GM18517 (cell line): ENCODE results near the gene FYB2.

Experiments used
- ATAC-seq: cut with Tn5 transposase; IDR thresholded peaks from one replicate; pipeline ENCODE4 v1.9.1; 2021; ENCODE audit warnings: mild to moderate bottlenecking, moderate library complexity; ENCODE audit not compliant: unreplicated experiment

Gene FYB2, protein sequence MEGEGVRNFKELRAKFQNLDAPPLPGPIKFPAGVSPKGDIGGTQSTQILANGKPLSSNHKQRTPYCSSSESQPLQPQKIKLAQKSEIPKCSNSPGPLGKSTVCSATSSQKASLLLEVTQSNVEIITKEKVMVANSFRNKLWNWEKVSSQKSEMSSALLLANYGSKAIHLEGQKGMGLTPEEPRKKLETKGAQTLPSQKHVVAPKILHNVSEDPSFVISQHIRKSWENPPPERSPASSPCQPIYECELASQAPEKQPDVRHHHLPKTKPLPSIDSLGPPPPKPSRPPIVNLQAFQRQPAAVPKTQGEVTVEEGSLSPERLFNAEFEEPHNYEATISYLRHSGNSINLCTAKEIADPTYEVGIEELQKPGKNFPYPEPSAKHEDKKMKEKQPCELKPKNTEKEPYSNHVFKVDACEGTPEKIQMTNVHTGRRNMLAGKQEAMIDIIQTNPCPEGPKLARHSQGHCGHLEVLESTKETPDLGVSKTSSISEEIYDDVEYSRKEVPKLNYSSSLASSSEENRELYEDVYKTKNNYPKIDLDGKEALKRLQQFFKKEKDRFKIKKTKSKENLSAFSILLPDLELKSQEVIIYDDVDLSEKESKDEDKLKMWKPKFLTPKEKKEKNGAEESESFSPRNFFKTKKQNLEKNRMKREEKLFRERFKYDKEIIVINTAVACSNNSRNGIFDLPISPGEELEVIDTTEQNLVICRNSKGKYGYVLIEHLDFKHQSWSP

DNA sequence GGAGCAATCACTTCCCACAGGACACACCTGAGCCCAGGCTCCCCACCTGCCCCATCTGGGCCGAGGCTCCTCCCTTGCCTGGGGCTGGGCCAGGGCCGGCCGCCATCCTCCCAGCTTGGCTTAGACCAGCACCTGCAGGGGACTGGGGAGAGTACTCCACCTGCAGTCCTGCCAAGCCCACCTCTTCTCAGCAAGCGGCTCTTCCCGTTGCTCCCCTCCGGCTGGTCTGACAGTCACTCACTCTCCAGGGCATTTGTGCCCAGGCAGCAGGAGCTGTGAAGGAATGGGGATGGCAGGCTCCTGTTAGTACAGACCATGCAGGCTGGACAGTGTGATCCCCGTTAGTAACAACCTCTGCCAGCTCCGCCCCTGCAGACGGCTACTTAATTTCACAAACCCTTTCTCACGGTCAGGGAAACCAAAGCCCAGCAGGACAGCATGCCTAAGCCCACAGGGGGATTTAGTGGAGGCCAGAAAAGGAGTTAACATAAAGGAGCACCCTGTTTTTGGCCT, at the start of gene FYB2:
Gene FYB2, minus strand, starts transcription at position 18 of the 513 bp plus-strand sequence. CDS start 114 bp downstream, outside the sequence.
- no peak for ATAC-seq

DNA sequence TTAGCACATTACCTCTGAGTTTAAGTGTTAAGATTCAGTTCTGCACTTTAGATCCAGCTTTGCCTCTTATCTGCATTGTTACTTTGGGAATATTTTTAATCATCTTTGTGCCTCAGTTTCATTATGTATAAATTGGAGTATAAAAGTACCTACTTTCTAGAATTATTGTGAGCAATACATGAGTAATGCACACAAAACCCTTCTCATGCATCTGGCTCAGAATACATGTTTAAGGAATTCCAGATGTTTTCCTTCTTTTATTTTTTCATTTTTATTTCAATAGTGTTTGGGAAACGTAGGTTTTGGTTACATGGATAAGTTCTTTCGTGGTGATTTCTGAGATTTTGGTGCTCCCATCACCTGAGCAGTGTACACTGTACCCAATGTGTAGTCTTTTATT, 49.6 kb upstream of the FYB2 start:
- ATAC-seq = no peak

DNA sequence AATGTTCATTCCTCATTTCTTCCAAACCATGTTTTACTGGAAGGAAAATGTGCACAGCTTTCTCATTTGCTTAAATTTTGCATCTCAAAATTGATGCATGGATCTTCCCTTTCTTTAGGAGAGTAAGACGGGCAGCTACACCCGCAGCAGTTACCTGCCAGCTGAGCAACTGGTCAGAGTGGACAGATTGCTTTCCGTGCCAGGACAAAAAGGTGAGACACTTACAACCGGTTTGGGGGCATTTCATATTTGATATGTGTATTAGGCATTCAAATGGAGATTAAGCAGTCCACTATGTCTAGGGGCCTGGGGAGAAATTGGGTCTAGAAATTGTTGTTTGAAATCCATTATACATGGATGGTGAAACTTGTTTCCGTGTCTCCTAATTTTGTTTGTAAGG, 48.3 kb upstream of the FYB2 start:
- no peak for ATAC-seq

DNA sequence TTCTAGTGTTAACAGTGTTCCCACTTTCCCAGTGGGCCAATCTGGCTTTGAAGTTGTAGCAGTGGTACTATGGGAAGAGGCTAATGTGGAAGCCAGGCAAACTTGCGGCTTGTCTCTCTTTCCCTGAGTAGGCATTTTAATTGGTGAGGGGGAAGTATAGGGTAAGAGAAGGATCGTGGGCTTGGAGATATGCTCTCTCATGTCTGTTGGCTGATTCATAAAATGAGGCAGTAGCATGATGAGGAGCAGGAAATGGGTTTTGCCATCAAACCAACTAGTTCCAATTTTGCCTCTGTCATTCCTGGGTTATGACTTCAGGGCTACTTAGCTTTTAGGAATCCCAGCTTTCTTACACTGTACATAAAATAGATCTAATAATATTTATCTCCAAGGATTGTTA, 47.5 kb upstream of the FYB2 start:
- ATAC-seq = no peak

DNA sequence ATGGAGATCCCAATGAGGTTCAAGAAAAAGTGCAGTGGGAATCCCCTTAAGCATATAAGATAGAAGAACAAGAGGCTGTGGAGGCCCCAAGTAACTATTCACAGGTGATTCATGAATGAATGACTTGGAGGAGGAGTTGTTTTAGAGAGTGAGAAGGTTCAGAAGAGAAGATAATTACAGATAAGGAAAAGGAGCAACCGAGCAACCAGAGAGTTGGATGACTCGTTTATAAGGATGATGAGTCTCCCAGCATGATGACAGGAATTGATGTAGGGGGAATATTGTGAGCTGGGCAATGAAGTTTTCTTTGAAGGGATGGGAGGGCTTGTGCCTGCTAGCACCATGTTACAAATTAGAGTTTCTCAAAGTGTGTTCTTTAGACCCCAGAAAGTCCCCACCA, 45.2 kb upstream of the FYB2 start:
- ATAC-seq = no peak

DNA sequence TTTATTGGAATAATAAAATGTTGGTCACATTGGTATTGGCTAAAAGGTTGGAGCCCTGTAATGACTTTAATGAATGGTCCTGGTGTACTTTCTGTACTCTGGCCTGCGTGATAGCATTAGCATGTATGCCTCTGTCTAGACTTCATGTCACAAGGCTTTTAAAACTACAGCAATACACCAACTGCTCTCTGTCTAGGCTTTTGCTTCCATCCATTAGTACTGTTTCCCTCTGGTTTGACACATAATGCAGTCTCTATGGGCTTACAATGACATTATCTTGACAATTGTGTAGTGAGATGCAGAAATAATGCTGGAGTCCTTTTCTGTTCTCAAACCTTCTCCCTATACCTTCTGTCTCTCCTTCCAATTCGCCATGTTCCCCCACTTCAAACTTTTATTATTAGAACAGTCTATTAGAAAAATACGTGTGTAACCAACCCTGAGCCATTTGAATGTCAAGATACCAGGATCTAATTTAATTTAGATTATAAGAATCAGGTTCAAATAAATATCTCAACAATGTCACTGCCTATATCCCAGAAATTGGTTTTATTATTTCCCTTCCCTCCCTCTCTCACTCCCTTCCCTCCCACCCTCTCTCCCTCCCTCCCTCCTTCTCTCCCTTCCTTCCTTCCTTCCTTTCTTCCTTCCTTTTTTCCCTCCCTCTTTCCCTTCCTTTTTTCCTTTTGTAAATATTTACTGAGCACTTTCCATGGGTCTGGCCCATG, 44.2 kb upstream of the FYB2 start:
- no peak for ATAC-seq

DNA sequence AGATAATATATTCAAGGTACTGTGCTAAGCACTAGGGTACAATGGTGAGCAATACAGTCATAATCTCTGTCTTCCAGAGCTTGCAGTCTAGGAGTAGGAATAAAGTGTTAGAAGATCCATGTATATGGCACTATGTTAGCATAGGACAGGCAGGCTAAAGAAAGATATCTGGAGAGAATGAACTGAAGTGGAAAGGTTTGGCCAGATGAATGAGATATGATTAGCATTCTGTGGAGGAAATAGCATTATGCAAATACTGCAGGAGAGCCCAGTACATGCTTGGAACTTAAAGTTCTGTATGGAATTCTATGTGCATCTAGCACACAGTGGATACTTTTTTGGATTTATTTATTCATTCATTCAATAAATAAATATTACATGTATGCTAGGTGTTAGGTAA, 40.1 kb upstream of the FYB2 start:
- ATAC-seq = no peak

DNA sequence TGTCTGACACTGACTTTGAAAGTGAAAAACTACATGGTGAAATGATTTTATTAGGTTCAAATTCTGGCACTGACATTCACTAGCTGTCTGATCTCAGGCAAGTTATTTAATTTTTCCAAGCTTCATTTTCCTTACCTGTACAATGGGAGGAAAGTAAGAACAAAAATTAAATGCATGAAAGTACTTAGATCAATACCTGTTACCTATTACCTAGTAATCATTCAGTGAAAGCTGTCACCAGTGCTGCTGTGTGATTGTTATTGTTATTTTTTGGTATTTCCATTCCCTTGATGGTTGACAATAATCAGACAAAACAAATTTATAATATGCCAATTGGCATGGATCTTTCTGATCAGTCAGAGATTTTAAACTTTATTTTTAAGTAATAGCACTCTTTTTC, 37.0 kb upstream of the FYB2 start:
- no peak for ATAC-seq

DNA sequence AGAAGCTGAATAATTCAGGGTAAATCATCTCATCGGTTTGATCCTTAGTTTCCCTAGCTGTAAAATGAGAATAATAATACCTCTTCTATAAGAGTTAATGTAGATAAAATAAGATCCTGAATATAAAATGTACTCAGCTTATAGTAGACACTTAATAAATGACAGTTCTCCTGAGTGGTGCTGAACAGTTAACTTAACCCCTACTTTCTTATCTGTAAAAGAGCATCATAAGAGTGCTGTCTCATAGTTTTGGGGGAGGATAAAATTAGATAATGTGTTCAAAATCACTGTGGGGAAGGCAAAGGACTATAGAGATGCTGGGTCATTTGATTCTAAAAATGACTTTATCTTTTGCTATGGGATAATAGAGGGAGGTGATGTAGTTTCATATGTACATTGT, 36.0 kb upstream of the FYB2 start:
- ATAC-seq = no peak

DNA sequence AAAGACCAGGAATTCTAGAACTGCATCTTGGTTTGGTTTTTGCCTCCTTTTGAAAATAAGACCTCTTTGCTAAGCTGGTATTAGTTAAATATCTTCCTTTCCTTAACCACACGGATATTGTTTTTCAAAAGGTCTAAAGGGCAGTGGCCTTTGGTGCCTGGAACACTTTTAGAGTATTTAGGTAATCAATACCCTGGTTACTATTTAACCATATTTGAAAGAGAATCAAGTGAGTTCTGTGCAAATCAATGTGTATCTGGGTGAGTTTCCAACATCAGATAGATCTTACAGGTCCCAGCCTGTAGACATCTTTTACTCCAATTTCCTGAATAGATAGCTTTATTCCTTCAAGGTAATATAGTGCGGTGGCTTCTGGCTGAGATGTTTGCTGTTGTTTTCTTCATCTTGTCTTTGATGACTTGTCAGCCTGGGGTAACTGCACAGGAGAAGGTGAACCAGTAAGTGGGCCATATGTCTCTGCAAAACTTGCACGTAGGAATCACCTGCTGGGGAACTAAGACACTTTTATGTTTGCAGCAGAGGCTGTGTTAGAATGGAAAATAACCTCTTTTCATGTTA, 35.4 kb upstream of the FYB2 start, which contains the start of gene C8A:
Gene C8A, plus strand, starts transcription at position 277 of the 579 bp plus-strand sequence. Its CDS starts 105 bp downstream, at position 382.
- ATAC-seq = no peak

DNA sequence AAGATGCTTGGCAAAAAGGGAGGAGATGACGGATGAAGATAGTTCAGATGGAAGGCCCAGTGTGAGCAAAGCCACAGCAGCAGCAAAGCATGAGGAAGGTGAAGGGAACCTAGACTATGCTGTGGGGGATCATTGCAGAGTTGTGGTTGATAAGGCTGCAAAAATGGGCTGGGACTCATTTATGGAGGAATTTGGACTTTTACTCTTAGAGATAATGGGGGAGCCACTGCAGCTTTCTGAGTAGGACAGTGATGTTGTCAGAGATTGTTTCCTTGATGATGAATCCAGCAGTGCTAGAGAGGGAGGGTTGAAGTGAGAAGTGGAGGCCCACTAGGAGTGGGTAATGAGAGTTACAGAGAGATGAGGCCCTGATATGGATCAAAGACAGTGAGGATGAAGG, 33.3 kb upstream of the FYB2 start:
- ATAC-seq = no peak

DNA sequence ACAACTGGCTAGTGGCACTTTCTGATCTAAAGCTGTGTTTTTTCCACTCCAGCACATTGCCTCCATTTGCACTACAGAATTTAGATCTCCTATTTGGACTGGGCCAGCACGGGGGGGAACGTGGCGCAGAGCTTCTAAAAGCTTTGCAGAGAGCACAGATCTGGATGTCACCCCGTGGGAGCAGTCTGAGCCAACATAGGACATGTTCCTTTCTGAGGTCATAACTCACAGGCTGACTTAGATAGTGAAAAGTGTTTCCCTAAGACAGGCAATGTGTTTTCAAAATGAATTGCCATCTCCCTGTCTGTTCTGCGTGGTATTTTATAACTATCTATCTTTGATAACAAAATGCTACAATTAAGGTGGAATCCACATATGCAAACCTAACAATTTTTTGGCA, 31.7 kb upstream of the FYB2 start:
- ATAC-seq = no peak

DNA sequence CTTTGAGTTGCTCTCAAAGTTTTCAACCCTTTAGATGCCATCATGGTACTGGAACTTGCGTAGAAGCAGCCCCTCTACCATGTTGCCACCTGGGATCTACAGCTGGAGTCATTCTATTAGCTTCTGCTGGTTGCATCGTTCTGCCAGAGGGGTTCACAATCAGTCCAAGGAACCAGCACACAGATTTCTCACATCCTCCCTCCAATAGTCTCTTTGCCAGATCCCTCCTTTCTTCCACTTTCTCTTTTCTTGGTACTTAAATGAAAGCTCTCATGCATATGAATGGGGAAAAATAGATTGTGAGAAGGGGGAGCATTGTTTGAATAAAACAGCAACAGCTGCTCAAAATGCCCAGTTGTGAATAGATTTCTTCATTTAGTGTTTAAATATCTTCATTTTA, 31.2 kb upstream of the FYB2 start:
- no peak for ATAC-seq

DNA sequence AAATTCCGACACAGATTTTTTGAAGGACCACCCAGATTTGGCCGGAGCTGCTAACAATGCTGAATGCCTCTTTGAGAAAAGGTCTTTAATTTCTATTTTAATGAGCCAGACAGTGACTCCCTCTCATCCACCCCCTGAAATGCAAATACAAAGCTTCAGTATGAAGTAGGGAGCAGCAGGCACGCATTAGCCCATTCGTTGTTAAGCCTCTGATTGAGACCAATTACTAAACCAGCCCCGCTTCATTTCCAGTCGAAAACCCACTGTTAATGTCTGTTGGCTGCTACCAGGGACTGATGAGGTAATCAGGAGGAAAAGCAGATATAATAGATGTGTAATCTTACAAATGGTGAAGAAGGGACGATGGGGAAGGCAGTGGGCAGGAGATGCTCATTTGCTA, 30.5 kb upstream of the FYB2 start:
- ATAC-seq = no peak

DNA sequence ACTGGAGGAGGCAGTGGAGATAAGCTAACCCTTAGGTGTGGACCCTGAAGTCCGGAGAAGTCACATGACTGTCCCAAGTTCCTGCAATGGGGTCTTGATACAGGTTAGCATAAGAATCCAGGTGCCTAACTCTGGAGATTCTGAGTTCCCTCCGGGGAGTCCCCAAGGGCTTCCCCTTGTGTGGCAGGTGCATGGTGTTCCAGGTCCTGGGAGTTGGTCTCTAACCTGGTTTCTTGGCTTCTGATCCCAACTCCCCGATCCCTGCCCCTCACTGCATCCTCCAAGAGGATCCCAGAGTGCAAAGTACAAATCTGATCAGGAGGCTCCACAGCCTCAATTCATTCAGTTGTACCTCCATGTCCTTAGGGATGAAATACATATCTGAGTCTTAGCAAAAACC, 26.1 kb upstream of the FYB2 start:
- no peak for ATAC-seq

DNA sequence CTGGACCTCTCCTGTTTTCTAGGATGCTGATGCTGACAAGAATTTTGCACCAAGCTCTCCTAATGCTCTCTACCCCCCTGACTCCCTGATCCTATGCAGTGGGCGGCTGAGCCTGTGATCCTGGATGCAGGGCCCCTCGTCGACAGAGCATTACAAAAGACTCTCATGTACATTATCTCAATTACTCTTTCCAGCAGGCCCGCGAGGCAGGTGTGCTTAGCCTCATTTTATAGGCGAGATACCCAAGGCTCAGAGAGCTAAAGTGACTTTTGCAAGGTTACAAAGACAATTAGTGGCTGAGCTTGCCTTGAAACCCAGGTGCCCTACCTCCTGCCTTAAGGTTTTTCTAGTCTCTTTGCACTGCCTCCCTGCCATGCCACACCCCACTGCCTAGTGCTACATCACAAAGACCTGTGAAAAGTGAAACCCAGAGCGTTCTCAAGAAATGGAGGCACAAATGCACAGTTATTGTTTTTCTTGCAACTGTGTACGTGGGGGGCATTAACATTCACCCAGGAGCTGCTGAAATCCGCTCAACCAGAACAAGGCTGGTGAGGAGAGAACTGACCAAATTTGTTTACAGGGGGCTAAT, 25.4 kb upstream of the FYB2 start:
- ATAC-seq = no peak

DNA sequence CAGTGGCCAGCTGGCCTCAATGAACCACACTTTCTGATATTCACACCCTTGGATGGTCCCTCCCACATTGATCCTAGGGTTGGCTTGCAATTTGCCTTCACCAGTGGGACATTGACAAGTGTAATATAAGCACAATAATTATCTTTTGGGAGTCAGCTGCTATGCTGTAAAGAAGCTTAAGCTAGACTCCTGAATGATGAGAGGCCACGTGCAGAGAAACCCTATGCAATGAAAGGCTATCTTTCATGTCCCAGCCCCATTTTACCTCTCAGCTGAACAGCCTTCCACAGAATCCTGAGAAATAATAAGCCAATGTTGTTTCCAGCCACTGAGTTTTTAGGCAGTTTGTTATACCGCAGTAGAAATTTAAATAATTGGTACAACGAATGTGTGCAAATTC, 24.3 kb upstream of the FYB2 start:
- no peak for ATAC-seq

DNA sequence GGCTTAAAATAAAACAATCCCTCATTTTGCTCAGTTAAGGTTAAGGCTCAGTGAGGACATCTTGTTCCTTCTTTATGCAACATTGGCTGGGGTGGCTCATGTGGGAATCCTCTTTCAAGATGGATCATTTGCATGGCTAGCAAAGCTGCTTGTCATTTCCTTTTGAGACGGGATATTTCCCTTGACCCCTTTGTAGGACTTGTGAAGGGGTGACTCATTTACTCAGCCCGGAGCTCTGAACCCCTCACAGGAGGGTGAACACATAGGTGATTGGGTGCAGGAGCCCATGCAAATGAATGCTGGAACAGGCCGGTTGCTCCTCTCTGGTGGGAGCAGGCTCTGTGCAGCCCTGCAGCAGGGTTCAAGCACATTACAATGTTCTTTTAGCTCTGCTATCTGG, 19.6 kb upstream of the FYB2 start:
- ATAC-seq = no peak

DNA sequence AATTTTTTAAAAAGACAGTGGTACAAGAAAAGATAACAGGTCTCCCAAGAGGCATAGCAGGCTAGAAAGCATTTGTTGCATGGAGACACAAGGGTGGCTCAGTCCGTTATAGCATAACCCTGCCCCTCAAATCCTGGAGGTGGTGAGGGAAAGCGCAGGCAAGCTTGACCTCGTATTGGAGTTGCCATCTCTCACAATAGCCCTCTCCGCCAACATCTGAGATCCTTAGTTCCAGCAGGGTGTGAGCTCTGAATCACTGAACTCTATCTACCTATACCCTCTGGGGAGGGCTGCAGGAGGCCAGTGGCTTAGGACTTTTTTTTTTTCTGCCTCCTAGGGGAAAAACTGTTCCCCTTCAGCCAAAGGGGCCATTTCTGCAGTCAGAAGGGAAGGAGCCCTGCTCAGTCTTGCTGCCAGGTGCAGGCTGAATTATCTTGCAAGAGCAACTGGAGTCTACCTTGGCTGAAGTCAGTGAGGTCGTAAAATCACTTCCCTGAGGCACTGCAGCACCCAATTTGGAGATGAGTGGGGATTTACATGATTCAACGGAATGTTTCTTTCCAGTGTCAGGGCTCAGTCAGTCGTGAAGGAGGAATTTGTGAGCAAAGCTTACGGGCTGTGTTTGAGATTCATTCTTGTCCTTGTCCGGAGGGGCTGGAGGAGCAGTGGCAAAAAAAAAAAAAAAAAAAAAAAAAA, 18.2 kb upstream of the FYB2 start:
- ATAC-seq = no peak

DNA sequence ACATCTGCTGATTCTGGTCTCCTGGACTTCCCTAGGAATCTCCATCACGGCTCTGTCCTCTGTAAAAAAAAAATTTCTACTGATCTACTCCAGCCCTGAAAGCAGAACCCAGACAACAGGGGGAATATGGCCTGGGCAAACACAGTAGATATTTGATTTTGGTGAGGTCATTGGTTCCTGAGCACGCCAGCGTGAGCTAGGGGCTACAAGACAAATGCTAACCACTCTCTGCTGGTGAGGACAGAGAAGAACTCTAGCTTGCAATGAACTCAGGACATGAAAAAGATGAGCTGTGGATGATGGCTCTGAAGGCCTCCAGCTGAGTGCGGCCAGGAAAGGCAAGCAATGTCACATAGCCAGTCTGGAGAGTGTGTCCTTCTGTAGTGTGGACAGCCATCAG, 17.2 kb upstream of the FYB2 start:
- no peak for ATAC-seq
